Stimulated activated CD4-positive, alpha-beta T cell treated with anti-CD3 and anti-CD28 coated beads, Interleukin-1b, Interleukin-23, amount 100 ng/mL, for 24 hours (primary cell): Measurements from ENCODE around the gene WDR33.
A peak's percentile ranks its signal among the peaks of the same experiment; 100 is the strongest.

Experiments
- DNase-seq, 4 experiments: peaks; one replicate each; pipeline ENCODE4 v3.0.0-alpha.2; 2020; ENCODE audit warnings: low read depth in 4 of 4, low spot score in 1 of 4

The WDR33 gene

GRCh38 chr2:127721978-127722355 lies 89.0 kb downstream of the WDR33 start:
- DNase-seq = no peak

GRCh38 chr2:127721311-127721977 lies 89.5 kb downstream of the WDR33 start:
- DNase-seq = no peak

GRCh38 chr2:127719301-127720218 lies 91.4 kb downstream of the WDR33 start:
- no peak for DNase-seq

- no peak for DNase-seq
Observed at GRCh38 chr2:127718271-127718670, 92.7 kb downstream of the WDR33 start.

- no peak for DNase-seq
Observed at GRCh38 chr2:127715778-127716449, 95.1 kb downstream of the WDR33 start.

GRCh38 chr2:127713562-127713961 lies 97.4 kb downstream of the WDR33 start:
- DNase-seq = no peak

- no peak for DNase-seq
Observed at GRCh38 chr2:127712999-127713398, 98.0 kb downstream of the WDR33 start.

- no peak for DNase-seq
Observed at GRCh38 chr2:127709336-127709735, 101.6 kb downstream of the WDR33 start.

GRCh38 chr2:127707890-127708648 lies 102.9 kb downstream of the WDR33 start:
- no peak for DNase-seq

- DNase-seq = no peak
Observed at GRCh38 chr2:127706215-127706990, 104.6 kb downstream of the WDR33 start.

- DNase-seq = no peak
Observed at GRCh38 chr2:127705391-127706065, 105.4 kb downstream of the WDR33 start.

GRCh38 chr2:127704641-127705390 lies 106.2 kb downstream of the WDR33 start:
- no peak for DNase-seq

GRCh38 chr2:127703282-127703681 lies 107.7 kb downstream of the WDR33 start:
- DNase-seq = no peak

GRCh38 chr2:127702395-127703009 lies 108.5 kb downstream of the WDR33 start:
- no peak for DNase-seq

- DNase-seq = peak; percentile 37 to 65 (median 55)
Observed at GRCh38 chr2:127701651-127702394, 109.1 kb downstream of the WDR33 start.

- DNase-seq = peak; percentile 74 to 85 (median 79)
Observed at GRCh38 chr2:127701193-127701650, 109.7 kb downstream of the WDR33 start, which contains the start of gene SFT2D3. TSS of gene SFT2D3 (plus strand) at chr2:127701497. CDS start at chr2:127701529, 32 bp downstream.

- no peak for DNase-seq
Observed at GRCh38 chr2:127700527-127701192, 110.3 kb downstream of the WDR33 start.
